Urinary bladder (tissue), 4 donors: ENCODE results near the gene GTPBP3. TPM values are rescaled to one million over a fixed set of nuclear protein-coding genes. Genes with fewer than 3 reads are reported as not detected.

Source experiments
- DNase-seq: peaks from one replicate; pipeline ENCODE4 v3.0.0-alpha.2; 2015; ENCODE audit errors: extremely low spot score
- H3K27ac ChIP-seq: one replicate; pipeline ENCODE4 v1.5.1; 2013; ENCODE audit warnings: low read depth, mild to moderate bottlenecking, moderate library complexity
- H3K36me3 ChIP-seq: one replicate; pipeline ENCODE4 v1.6.1; 2013; ENCODE audit warnings: mild to moderate bottlenecking, moderate library complexity; ENCODE audit not compliant: insufficient read depth
- H3K4me1 ChIP-seq: one replicate; pipeline ENCODE4 v1.6.1; 2013; ENCODE audit warnings: mild to moderate bottlenecking, moderate library complexity; ENCODE audit not compliant: insufficient read depth
- H3K4me3 ChIP-seq: one replicate; pipeline ENCODE4 v1.5.1; 2013; ENCODE audit warnings: low read depth, low read length
- WGBS: extraction: QIAGEN DNeasy Blood & Tissue Kit; methylation state at CpG from one replicate; pipeline ENCODE4 v1.1.7; 2013; 5-methylcytosine and 5-hydroxymethylcytosine counted together
- polyA plus RNA-seq: library from polyadenylated mRNA; stranded (reverse); fragments of 200-250 nt; gene quantifications from one replicate; pipeline ENCODE4 v1.2.3, GENCODE V29; 2013
- total RNA-seq: library from RNA; depleted of rRNA; stranded (reverse); fragments of >200 nt; gene quantifications from one replicate; pipeline ENCODE4 v1.2.3, GENCODE V29; 2014
- donor health status: healthy with polysubstance abuse.
- donor health status: healthy.

GTPBP3 gene
- total and polyA plus RNA-seq, 2 donors = 11.2 to 15.9 TPM

GRCh38 chr19:17338433-17339078 is 1.2 kb downstream of the GTPBP3 start:
- WGBS = 91% methylated on average over 30 of the region's 30 CpGs
- DNase-seq = no peak
- Histone ChIP-seq H3K4me3 (no peak overlapping the region), H3K27ac (no peak overlapping the region), H3K4me1 (no peaks in the 10 kb centered on the region), H3K36me3 (no peaks in the 10 kb centered on the region)

GRCh38 chr19:17339088-17339741 is 1.9 kb downstream of the GTPBP3 start:
- Histone ChIP-seq H3K4me3 (no peak overlapping the region), H3K27ac (no peak overlapping the region), H3K36me3 (no peaks in the 10 kb centered on the region), H3K4me1 (no peaks in the 10 kb centered on the region)
- WGBS = 88% methylated on average over 34 of the region's 34 CpGs
- no peak for DNase-seq

GRCh38 chr19:17340302-17340870 is 3.0 kb downstream of the GTPBP3 start:
- DNase-seq = no peak
- Histone ChIP-seq H3K27ac (no peak overlapping the region), H3K36me3 (no peaks in the 10 kb centered on the region), H3K4me3 (no peak overlapping the region), H3K4me1 (no peaks in the 10 kb centered on the region)
- WGBS = 69% methylated on average over 21 of the region's 21 CpGs

DNA sequence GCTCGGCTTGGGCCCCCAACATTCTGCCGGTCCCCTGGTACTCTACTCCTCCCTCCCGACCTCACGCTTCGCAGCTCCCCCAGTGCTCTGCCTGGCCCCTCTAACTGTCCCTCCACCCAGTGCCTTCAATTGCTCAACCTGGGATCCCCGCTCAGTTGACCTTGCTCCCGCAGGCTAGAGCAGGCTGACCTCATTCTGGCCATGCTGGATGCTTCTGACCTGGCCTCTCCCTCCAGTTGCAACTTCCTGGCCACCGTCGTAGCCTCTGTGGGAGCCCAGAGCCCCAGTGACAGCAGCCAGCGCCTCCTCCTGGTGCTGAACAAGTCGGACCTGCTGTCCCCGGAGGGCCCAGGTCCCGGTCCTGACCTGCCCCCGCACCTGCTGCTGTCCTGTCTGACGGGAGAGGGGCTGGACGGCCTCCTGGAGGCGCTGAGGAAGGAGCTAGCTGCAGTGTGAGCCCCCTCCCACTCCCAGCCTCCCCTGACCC is 3.6 kb downstream of the GTPBP3 start:
- no peaks in the 10 kb centered on the region for H3K36me3 ChIP-seq
- DNase-seq = no peak
- no peak overlapping the region for H3K4me3 ChIP-seq
- no peaks in the 10 kb centered on the region for H3K4me1 ChIP-seq
- H3K27ac ChIP-seq = no peak overlapping the region
- WGBS = 67% methylated on average over 17 of the region's 17 CpGs

GRCh38 chr19:17341386-17341785 is 4.0 kb downstream of the GTPBP3 start:
- WGBS = 91% methylated on average over 15 of the region's 15 CpGs
- H3K4me3 ChIP-seq = no peak overlapping the region
- no peak overlapping the region for H3K27ac ChIP-seq
- no peak for DNase-seq
- no peaks in the 10 kb centered on the region for H3K4me1 ChIP-seq
- H3K36me3 ChIP-seq = no peaks in the 10 kb centered on the region

- 87% methylated on average over 7 of the region's 7 CpGs for WGBS
- Histone ChIP-seq H3K27ac (no peak overlapping the region), H3K36me3 (no peaks in the 10 kb centered on the region), H3K4me3 (no peak overlapping the region), H3K4me1 (no peaks in the 10 kb centered on the region)
- DNase-seq = no peak
Measured at GRCh38 chr19:17341845-17342244, 4.5 kb downstream of the GTPBP3 start.

DNA sequence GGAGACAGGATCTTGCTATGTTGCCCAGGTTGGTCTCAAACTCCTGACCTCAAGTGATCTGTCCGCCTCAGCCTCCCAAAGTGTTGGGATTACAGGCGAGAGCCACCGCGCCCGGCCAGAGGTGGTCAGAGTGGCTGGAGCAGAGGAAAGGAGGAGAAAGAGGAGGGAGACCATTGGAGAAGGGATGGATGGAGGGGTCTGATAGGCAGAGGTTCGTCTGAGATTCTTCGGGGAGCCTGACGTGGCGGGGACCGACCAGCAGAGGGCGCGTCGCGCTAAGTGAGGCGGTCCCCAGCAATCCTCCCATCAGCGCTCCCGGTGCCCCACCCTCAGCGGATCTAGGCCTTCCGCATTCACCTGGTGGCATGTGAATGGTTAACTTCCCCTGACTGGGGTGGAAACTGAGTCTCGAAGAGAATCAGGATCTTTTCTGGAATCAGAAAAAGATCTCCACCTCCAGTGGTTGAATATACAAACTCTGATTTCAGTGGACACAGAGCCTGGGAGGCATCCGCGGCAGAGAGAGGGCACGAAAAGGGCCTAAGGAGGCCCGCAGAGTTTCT is 8.8 kb downstream of the GTPBP3 start:
- no peak for DNase-seq
- Histone ChIP-seq H3K4me1 (no peaks in the 10 kb centered on the region), H3K27ac (no peak overlapping the region), H3K36me3 (no peaks in the 10 kb centered on the region), H3K4me3 (no peak overlapping the region)
- 14% methylated on average over 24 of the region's 24 CpGs for WGBS

GRCh38 chr19:17347361-17347760 is 10.0 kb downstream of the GTPBP3 start:
- 21% methylated on average over 6 of the region's 6 CpGs for WGBS
- Histone ChIP-seq H3K4me1 (no peaks in the 10 kb centered on the region), H3K27ac (no peak overlapping the region), H3K36me3 (no peaks in the 10 kb centered on the region), H3K4me3 (no peak overlapping the region)
- no peak for DNase-seq

DNA sequence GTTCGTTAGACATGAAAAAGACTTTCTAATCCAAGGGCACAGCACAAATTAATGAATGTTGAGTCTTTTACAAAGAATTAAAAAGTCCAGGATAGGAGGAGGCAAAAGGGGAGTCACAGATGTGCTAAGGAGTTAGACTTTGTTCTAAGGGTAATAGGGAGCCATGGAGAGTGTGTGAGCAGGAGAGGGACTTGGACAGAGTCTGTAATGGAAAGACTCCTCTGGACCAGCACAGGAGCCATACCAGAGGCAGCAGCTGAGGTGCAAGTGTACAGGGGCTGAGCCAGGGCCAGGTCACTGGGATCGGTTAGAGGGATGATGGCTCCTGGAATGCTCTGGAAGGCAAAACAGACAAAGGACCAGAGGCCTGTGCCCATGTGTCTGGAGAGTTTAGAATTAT is 10.5 kb downstream of the GTPBP3 start:
- Histone ChIP-seq H3K4me1 (no peaks in the 10 kb centered on the region), H3K27ac (no peak overlapping the region), H3K36me3 (no peaks in the 10 kb centered on the region), H3K4me3 (no peak overlapping the region)
- 60% methylated on average over 2 of the region's 2 CpGs for WGBS
- no peak for DNase-seq

DNA sequence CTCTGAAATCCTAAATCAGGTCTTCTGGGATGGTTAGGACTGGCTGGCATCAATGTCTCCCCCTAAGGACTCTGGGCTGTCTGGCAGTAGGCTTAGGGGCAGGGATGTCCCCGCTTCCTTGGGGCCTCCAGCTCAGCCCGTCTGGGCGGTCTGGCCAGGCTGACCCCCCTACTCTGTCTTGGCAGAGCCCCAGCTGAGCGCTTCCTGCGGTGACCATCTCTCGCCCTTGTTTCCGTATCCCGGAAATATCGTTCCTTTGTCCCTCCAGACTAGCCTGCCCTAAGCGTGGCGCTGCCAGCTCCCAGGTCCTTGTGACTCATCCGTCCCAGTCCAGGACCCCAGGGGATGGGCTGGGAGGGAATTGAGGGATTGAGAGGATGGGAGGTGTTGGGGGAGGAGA is 11.3 kb downstream of the GTPBP3 start:
- no peak overlapping the region for H3K27ac ChIP-seq
- no peak for DNase-seq
- under 1% methylated on average over 12 of the region's 12 CpGs for WGBS
- no peaks in the 10 kb centered on the region for H3K4me1 ChIP-seq
- no peaks in the 10 kb centered on the region for H3K36me3 ChIP-seq
- no peak overlapping the region for H3K4me3 ChIP-seq

GRCh38 chr19:17351815-17352435 is 14.6 kb downstream of the GTPBP3 start:
- DNase-seq = no peak
- no peaks in the 10 kb centered on the region for H3K4me1 ChIP-seq
- no peak overlapping the region for H3K4me3 ChIP-seq
- no peaks in the 10 kb centered on the region for H3K36me3 ChIP-seq
- 90% methylated on average over 45 of the region's 45 CpGs for WGBS
- no peak overlapping the region for H3K27ac ChIP-seq

DNA sequence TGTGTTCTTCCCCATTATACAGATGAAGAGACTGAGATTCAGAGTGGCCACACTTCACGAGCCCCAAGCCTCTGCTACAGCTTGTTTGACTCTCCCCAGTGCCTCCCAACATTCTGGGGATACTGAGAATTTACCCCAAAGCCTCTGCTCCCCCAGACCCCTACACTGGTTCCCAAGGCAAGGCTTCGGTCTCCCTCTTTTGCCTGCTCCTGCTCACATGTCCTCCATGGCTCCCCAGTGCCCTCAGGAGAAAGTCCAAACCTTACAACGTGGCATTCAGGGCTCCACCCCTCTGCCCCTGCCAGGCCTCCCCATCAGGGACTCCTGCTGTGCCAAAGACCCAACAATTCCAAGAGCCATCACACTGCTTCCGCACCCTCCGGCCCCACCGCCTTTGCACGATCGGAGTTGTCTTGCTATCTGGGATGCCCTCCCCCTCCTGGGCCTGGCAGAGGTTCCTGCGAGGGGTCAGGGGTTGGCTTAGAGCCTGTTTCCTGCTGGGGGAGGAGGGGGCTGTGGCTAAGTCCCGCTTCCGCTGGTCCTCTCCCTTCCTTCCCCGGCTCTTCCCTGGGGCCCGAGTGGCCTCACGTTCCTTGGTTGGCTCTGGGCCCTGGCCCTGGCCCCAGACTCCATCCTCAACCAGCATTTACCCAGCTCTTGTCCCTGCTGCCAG is 15.4 kb downstream of the GTPBP3 start:
- H3K36me3 ChIP-seq = no peaks in the 10 kb centered on the region
- H3K4me1 ChIP-seq = no peaks in the 10 kb centered on the region
- no peak overlapping the region for H3K27ac ChIP-seq
- no peak overlapping the region for H3K4me3 ChIP-seq
- DNase-seq = no peak
- 32% methylated on average over 14 of the region's 14 CpGs for WGBS

GRCh38 chr19:17353386-17353785 is 16.0 kb downstream of the GTPBP3 start:
- H3K27ac ChIP-seq = no peak overlapping the region

More at GRCh38 chr19:17353386-17353785, 16.0 kb downstream of the GTPBP3 start:
- WGBS = 78% methylated on average over 8 of the region's 8 CpGs
- Histone ChIP-seq H3K4me1 (no peaks in the 10 kb centered on the region), H3K4me3 (no peak overlapping the region), H3K36me3 (no peaks in the 10 kb centered on the region)
- no peak for DNase-seq
